ENCODE measurements around the gene FHIT.

Gene FHIT

DNA sequence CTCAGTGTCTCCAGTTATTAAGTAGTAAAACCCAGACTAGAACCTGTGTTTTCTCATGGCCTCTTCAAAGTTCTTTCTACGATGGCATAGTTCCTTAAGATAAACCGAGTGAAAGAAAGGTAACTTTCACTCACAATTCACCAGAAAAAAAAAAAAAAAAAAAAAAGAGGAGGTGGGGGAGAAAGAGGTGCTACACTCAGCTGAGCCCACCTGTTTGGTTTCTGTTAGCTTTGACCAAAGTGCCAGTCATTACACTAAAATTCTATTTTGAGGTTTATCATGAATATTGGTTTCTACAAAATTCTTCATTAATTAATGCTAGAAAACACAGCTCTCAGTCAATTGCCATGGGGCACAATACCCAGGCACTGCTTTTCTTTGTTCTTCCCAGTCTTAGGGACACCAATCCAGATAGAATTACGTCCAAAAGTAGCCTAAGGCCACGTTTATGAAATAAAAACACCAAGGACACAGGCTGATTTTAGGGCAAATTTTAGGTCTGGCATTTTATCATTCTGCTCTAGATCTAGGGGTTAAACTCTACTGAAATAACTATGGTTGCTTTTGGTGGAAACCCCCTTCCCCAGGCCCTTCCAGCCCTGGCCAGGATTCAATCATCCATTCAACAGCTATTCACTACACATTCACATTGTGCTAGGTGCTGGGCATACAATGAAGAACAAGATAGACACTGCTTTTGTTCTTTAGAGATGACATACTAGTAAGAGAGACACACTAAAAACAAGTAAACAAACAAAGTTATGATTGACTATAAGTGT lies 1097.8 kb downstream of the FHIT start:
- H3K27me3 ChIP-seq: no peaks in the 10 kb centered on the region
- H3K36me3 ChIP-seq: no peaks in the 10 kb centered on the region
- no peaks in the 10 kb centered on the region for H3K4me1 ChIP-seq (ENCODE audit: control insufficient read depth in 1 of 2, insufficient read depth in 1 of 2, low read depth in 1 of 2, low read length in 1 of 2)
- no peak overlapping the region for H3K27ac ChIP-seq
- no peak overlapping the region for H3K4me3 ChIP-seq (ENCODE audit: low read depth in 1 of 2, low read length in 1 of 2)
- no peak for TF ChIP-seq CTCF (IDR thresholded peaks at IDR 0.05)
- no peaks in the 10 kb centered on the region for H3K9me3 ChIP-seq

DNA sequence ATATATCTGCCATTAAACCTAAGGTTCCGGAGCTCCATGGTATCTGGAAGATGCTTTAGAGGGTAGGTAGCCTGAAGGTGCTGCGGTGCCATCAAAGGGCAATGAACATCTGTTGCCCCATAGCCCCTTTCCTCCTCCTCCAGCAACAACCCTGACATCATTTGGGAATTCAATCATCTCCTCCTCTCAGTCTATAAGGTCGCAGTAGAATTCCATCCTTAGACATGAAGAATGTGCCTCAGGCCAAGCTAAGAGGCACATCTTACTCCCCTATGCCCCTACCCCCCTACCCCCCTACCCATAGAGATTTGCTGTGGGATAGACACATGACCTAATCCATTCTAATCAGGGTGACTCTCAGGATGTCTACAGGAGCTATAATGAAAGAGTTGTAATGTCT lies 1101.8 kb downstream of the FHIT start:
- TF ChIP-seq CTCF (IDR thresholded peaks at IDR 0.05): no peak
- H3K27ac ChIP-seq: no peak overlapping the region
- H3K4me1 ChIP-seq (ENCODE audit: control insufficient read depth in 1 of 2, insufficient read depth in 1 of 2, low read depth in 1 of 2, low read length in 1 of 2): no peaks in the 10 kb centered on the region
- no peaks in the 10 kb centered on the region for H3K9me3 ChIP-seq
- H3K4me3 ChIP-seq (ENCODE audit: low read depth in 1 of 2, low read length in 1 of 2): no peak overlapping the region
- no peaks in the 10 kb centered on the region for H3K36me3 ChIP-seq
- H3K27me3 ChIP-seq: no peaks in the 10 kb centered on the region

GRCh38 chr3:60147249-60147950 lies 1103.9 kb downstream of the FHIT start:
- no peaks in the 10 kb centered on the region for H3K36me3 ChIP-seq
- H3K4me1 ChIP-seq (ENCODE audit: control insufficient read depth in 1 of 2, insufficient read depth in 1 of 2, low read depth in 1 of 2, low read length in 1 of 2): no peaks in the 10 kb centered on the region
- no peaks in the 10 kb centered on the region for H3K9me3 ChIP-seq
- no peak for TF ChIP-seq CTCF (IDR thresholded peaks at IDR 0.05)
- H3K27me3 ChIP-seq: no peaks in the 10 kb centered on the region
- H3K27ac ChIP-seq: no peak overlapping the region
- no peak overlapping the region for H3K4me3 ChIP-seq (ENCODE audit: low read depth in 1 of 2, low read length in 1 of 2)

DNA sequence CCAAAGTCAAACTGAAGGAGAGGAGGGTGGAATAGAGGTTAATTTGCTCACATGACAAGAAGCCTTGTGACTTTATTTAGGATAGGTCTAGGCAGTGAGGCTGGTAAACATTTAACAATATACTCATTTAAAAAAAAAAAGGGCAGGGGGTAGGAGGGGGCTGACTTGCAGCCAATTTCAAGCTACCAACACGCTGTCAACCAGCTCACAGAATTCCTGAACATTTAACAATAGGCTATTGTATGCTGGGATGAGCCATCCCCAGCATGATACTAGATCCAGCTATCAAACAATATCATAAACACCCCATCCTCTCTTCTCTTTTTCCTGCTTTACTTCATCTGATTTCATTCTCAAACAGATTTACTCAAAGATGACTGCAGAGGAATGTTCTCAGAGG lies 1105.1 kb downstream of the FHIT start:
- Histone ChIP-seq H3K4me1 (ENCODE audit: control insufficient read depth in 1 of 2, insufficient read depth in 1 of 2, low read depth in 1 of 2, low read length in 1 of 2) (no peaks in the 10 kb centered on the region), H3K4me3 (ENCODE audit: low read depth in 1 of 2, low read length in 1 of 2) (no peak overlapping the region), H3K36me3 (no peaks in the 10 kb centered on the region), H3K27me3 (no peaks in the 10 kb centered on the region), H3K9me3 (no peaks in the 10 kb centered on the region), H3K27ac (no peak overlapping the region)
- no peak for TF ChIP-seq CTCF (IDR thresholded peaks at IDR 0.05)

DNA sequence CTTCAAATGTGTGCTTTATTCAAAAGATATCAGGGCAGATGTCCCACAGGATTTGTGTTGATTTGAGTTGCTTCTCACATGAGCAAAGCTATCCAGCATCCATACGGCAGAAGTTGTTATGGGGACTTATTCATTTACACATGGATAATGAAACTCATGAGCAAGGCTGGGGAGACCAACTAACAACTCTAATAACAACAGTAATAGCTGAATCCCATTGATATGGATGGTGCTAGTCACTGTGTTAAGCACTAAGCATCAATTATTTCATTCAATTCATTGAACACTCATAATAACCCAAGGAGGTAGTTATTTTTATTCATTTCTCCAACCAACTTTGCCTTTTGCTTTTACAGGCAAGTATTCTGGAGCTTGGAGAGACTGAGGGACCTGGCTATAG lies 1107.2 kb downstream of the FHIT start:
- no peaks in the 10 kb centered on the region for H3K4me1 ChIP-seq (ENCODE audit: control insufficient read depth in 1 of 2, insufficient read depth in 1 of 2, low read depth in 1 of 2, low read length in 1 of 2)
- no peaks in the 10 kb centered on the region for H3K36me3 ChIP-seq
- no peak for TF ChIP-seq CTCF (IDR thresholded peaks at IDR 0.05)

More for the DNA sequence above, 1107.2 kb downstream of the FHIT start:
- Histone ChIP-seq H3K27ac (no peak overlapping the region), H3K27me3 (no peaks in the 10 kb centered on the region), H3K9me3 (no peaks in the 10 kb centered on the region), H3K4me3 (ENCODE audit: low read depth in 1 of 2, low read length in 1 of 2) (no peak overlapping the region)

Data from neutrophil (primary cell).